Keratinocyte (primary cell): ENCODE results near the gene CKAP2L. TPM values are rescaled to one million over a fixed set of nuclear protein-coding genes. Genes with fewer than 3 reads are reported as not detected.

Experiments
- DNase-seq: peaks from one replicate; pipeline ENCODE4 v3.0.0-alpha.2; 2011; ENCODE audit warnings: low read depth, missing footprints, low spot score
- FAIRE-seq: peaks from 2 replicates; lab custom pipeline; 2011; peaks lifted over from hg19 to GRCh38; lab: Jason Lieb, UNC
- H2AFZ ChIP-seq: 2 replicates; pipeline ENCODE4 v1.6.0; 2012; ENCODE audit warnings: low read length, control low read depth, inconsistent platforms; ENCODE audit not compliant: control insufficient read depth
- H3K27ac ChIP-seq: 2 replicates; pipeline ENCODE4 v1.5.1; 2011; ENCODE audit warnings: low read length; ENCODE audit not compliant: control insufficient read depth, insufficient read depth
- H3K27me3 ChIP-seq: 3 replicates; pipeline ENCODE4 v1.6.0; 2011; ENCODE audit warnings: low read length; ENCODE audit not compliant: control insufficient read depth, insufficient read depth; ENCODE audit errors: extremely low read depth
- H3K36me3 ChIP-seq, 2 experiments: 2 replicates in 1 of 2; 3 replicates in 1 of 2; pipeline ENCODE4 v1.5.1; 2011; ENCODE audit warnings: low read length in 2 of 2, mild to moderate bottlenecking in 1 of 2; ENCODE audit not compliant: control insufficient read depth in 2 of 2, insufficient read depth in 2 of 2; ENCODE audit errors: extremely low read depth in 1 of 2
- H3K4me1 ChIP-seq: 3 replicates; pipeline ENCODE4 v1.5.1; 2011; ENCODE audit warnings: low read length; ENCODE audit not compliant: control insufficient read depth, insufficient read depth; ENCODE audit errors: extremely low read depth
- H3K4me2 ChIP-seq: 3 replicates; pipeline ENCODE4 v1.6.0; 2011; ENCODE audit warnings: low read depth, low read length; ENCODE audit not compliant: control insufficient read depth, insufficient read depth; ENCODE audit errors: extremely low read depth
- H3K4me3 ChIP-seq, 3 experiments: fragments of 200-600 bp in 1 of 3; sonication (generic) in 1 of 3; 2 replicates in 2 of 3; 3 replicates in 1 of 3; pipeline ENCODE4 v1.5.1; 2011 to 2016; ENCODE audit warnings: low read length in 3 of 3, mild to moderate bottlenecking in 3 of 3, control low read depth in 2 of 3, inconsistent platforms in 1 of 3, low read depth in 1 of 3, mixed read lengths in 1 of 3, mixed run types in 1 of 3, moderate library complexity in 1 of 3; ENCODE audit not compliant: control insufficient read depth in 2 of 3, insufficient read depth in 2 of 3; ENCODE audit errors: extremely low read depth in 1 of 3
- H3K79me2 ChIP-seq: 2 replicates; pipeline ENCODE4 v1.6.0; 2012; ENCODE audit warnings: low read length; ENCODE audit not compliant: control insufficient read depth, insufficient read depth
- H3K9ac ChIP-seq: 3 replicates; pipeline ENCODE4 v1.6.0; 2011; ENCODE audit warnings: low read length; ENCODE audit not compliant: control insufficient read depth, insufficient read depth; ENCODE audit errors: extremely low read depth
- H3K9me1 ChIP-seq: 3 replicates; pipeline ENCODE4 v1.6.0; 2011; ENCODE audit warnings: low read length; ENCODE audit not compliant: control insufficient read depth, insufficient read depth; ENCODE audit errors: extremely low read depth
- H3K9me3 ChIP-seq: 2 replicates; pipeline ENCODE4 v1.5.1; 2012; ENCODE audit warnings: low read depth, low read length; ENCODE audit not compliant: control insufficient read depth
- H4K20me1 ChIP-seq: 3 replicates; pipeline ENCODE4 v1.6.0; 2011; ENCODE audit warnings: low read length; ENCODE audit not compliant: control insufficient read depth, insufficient read depth; ENCODE audit errors: extremely low read depth
- CTCF ChIP-seq, 3 experiments: IDR thresholded peaks in 1 of 3; conservative IDR thresholded peaks in 1 of 3; optimal IDR thresholded peaks in 1 of 3; 2 replicates in 2 of 3; 3 replicates in 1 of 3; pipeline versions ENCODE3 to v1.5.1; 2011; ENCODE audit warnings: low read length in 3 of 3, mild to moderate bottlenecking in 3 of 3, moderate library complexity in 2 of 3, control low read depth in 1 of 3, inconsistent platforms in 1 of 3; ENCODE audit not compliant: insufficient read depth in 2 of 3; ENCODE audit errors: extremely low read depth in 1 of 3
- EZH2 ChIP-seq: IDR thresholded peaks from one replicate; pipeline ENCODE4 v1.6.1; 2012; ENCODE audit warnings: inconsistent platforms, mild to moderate bottlenecking, low read length, moderate library complexity
- dilution Hi-C: fragments of 300-500 bp; cut with MboI; formaldehyde crosslinking; loops from one replicate; pipeline ENCODE4 v1.7.0; 2020; ENCODE audit warnings: low sequenced_read_pairs; ENCODE audit not compliant: extremely low pct_ligation_motif_present
- polyA plus RNA-seq, 5 experiments: library from polyadenylated mRNA; depleted of rRNA in 3 of 5; stranded (reverse) in 3 of 5; stranded (forward) in 1 of 5; unstranded in 1 of 5; fragments of >200 nt; gene quantifications; 1 replicate in 1 of 5; 2 replicates in 3 of 5; 3 replicates in 1 of 5; pipeline versions ENCODE4 v1.2.1 to v1.2.3, GENCODE V29; 2011 to 2012; ENCODE audit warnings: missing spikeins in 2 of 5, low read depth in 1 of 5, low replicate concordance in 1 of 5

The CKAP2L gene
- polyA plus RNA-seq, 1 donor (not counting 4 experiments of a cell fraction or from before 2014, with no cell fraction given) = 10.9 TPM

- TF ChIP-seq CTCF (optimal IDR thresholded peaks at IDR 0.05 in 1 of 3, IDR thresholded peaks at IDR 0.05 in 1 of 3, conservative IDR thresholded peaks at IDR 0.05 in 1 of 3; ENCODE audit: extremely low read depth in 1 of 3, insufficient read depth in 2 of 3, low read length in 3 of 3) (no peak), EZH2 (no peak)
- H3K4me2 ChIP-seq = peak overlapping the region; percentile 55
- FAIRE-seq = no peak
- dilution Hi-C loops = no loop called here
- H3K27me3 ChIP-seq = no peaks in the 10 kb centered on the region
- H3K27ac ChIP-seq = peak overlapping the region; percentile 99
- H3K9ac ChIP-seq = peak overlapping the region; percentile 71
- no peaks in the 10 kb centered on the region for H3K36me3 ChIP-seq
- no peaks in the 10 kb centered on the region for H3K79me2 ChIP-seq
- no peak overlapping the region for H2AFZ ChIP-seq
- no peaks in the 10 kb centered on the region for H3K9me1 ChIP-seq
- H3K4me1 ChIP-seq = peaks cover 50% of the 10 kb centered on the region
- no peaks in the 10 kb centered on the region for H4K20me1 ChIP-seq
- no peaks in the 10 kb centered on the region for H3K9me3 ChIP-seq
- H3K4me3 ChIP-seq = no peak overlapping the region
- no peak for DNase-seq
These were observed 48.2 kb upstream of the CKAP2L start for GRCh38 chr2:112812318-112813267.

GRCh38 chr2:112811841-112812306 is 47.5 kb upstream of the CKAP2L start:
- no peak for TF ChIP-seq EZH2
- TF ChIP-seq CTCF (optimal IDR thresholded peaks at IDR 0.05 in 1 of 3, IDR thresholded peaks at IDR 0.05 in 1 of 3, conservative IDR thresholded peaks at IDR 0.05 in 1 of 3; ENCODE audit: extremely low read depth in 1 of 3, insufficient read depth in 2 of 3, low read length in 3 of 3) = no peak
- dilution Hi-C loops = no loop called here
- no peaks in the 10 kb centered on the region for H3K27me3 ChIP-seq
- FAIRE-seq (peak; percentile 74), DNase-seq (peak; percentile 91)
- no peaks in the 10 kb centered on the region for H3K79me2 ChIP-seq
- H3K4me1 ChIP-seq = peaks cover 50% of the 10 kb centered on the region
- no peaks in the 10 kb centered on the region for H3K9me3 ChIP-seq
- no peaks in the 10 kb centered on the region for H4K20me1 ChIP-seq
- H3K4me2 ChIP-seq = peak overlapping the region; percentile 55
- peak overlapping the region; percentile 71 for H3K9ac ChIP-seq
- no peaks in the 10 kb centered on the region for H3K36me3 ChIP-seq
- no peaks in the 10 kb centered on the region for H3K9me1 ChIP-seq
- peak overlapping the region; percentile 99 for H3K27ac ChIP-seq
- no peak overlapping the region for H3K4me3 ChIP-seq
- peak overlapping the region; percentile 55 for H2AFZ ChIP-seq
